Fibroblast of lung (primary cell): ENCODE measurements around the gene FOXRED1. TPM values are rescaled to one million over a fixed set of nuclear protein-coding genes. Genes with fewer than 3 reads are reported as not detected.
A peak's percentile ranks its signal among the peaks of the same experiment; 100 is the strongest.

ENCODE experiments used
- DNase-seq, 2 donors: peaks; one replicate each; pipeline versions ENCODE4 v3.0.0 to v3.0.0-alpha.2; 2010; ENCODE audit warnings: low read depth in 2 of 2
- H2AFZ ChIP-seq: 2 replicates; pipeline ENCODE4 v1.5.1; 2012; ENCODE audit warnings: low read length, control low read depth, inconsistent platforms
- H3K27ac ChIP-seq: 2 replicates; pipeline ENCODE4 v1.5.1; 2011; ENCODE audit warnings: low read length, control low read depth; ENCODE audit not compliant: insufficient read depth
- H3K27me3 ChIP-seq: 2 replicates; pipeline ENCODE4 v1.5.1; 2011; ENCODE audit warnings: mild to moderate bottlenecking, low read length; ENCODE audit not compliant: control insufficient read depth, insufficient read depth
- H3K36me3 ChIP-seq: 2 replicates; pipeline ENCODE4 v1.5.1; 2011; ENCODE audit warnings: low read length; ENCODE audit not compliant: control insufficient read depth, insufficient read depth
- H3K4me1 ChIP-seq: 2 replicates; pipeline ENCODE4 v1.5.1; 2011; ENCODE audit warnings: low read length; ENCODE audit not compliant: control insufficient read depth, insufficient read depth; ENCODE audit errors: extremely low read depth
- H3K4me2 ChIP-seq: 2 replicates; pipeline ENCODE4 v1.5.1; 2011; ENCODE audit warnings: low read length, control low read depth; ENCODE audit not compliant: insufficient read depth; ENCODE audit errors: extremely low read depth
- H3K4me3 ChIP-seq, 4 experiments: fragments of 200-600 bp in 1 of 4; sonication (generic) in 1 of 4; replicated peaks in 1 of 4; 2 replicates each; pipeline ENCODE4 v1.5.1; 2011 to 2016; ENCODE audit warnings: low read length in 4 of 4, low read depth in 3 of 4, mild to moderate bottlenecking in 3 of 4, control low read depth in 2 of 4, inconsistent platforms in 1 of 4, mixed read lengths in 1 of 4; ENCODE audit not compliant: insufficient read depth in 1 of 4; ENCODE audit errors: control extremely low read depth in 1 of 4
- H3K79me2 ChIP-seq: 2 replicates; pipeline ENCODE4 v1.5.1; 2012; ENCODE audit warnings: mild to moderate bottlenecking, low read length, inconsistent platforms; ENCODE audit not compliant: control insufficient read depth, insufficient read depth
- H3K9ac ChIP-seq: 2 replicates; pipeline ENCODE4 v1.5.1; 2011; ENCODE audit warnings: mild to moderate bottlenecking, low read length, control low read depth; ENCODE audit not compliant: insufficient read depth
- H3K9me3 ChIP-seq: 2 replicates; pipeline ENCODE4 v1.5.1; 2012; ENCODE audit warnings: low read depth, low read length; ENCODE audit not compliant: control insufficient read depth, insufficient read depth
- H4K20me1 ChIP-seq: 2 replicates; pipeline ENCODE4 v1.5.1; 2011; ENCODE audit warnings: low read length; ENCODE audit not compliant: control insufficient read depth, insufficient read depth; ENCODE audit errors: extremely low read depth
- EZH2 ChIP-seq: IDR thresholded peaks from 2 replicates; pipeline ENCODE4 v1.5.1; 2012; ENCODE audit warnings: low read length, control low read depth, mild to moderate bottlenecking; ENCODE audit errors: missing control alignments
- polyA plus RNA-seq, 2 donors: library from polyadenylated mRNA; depleted of rRNA in 1 of 2; stranded (reverse) in 1 of 2; unstranded in 1 of 2; fragments of >200 nt; gene quantifications; 2 replicates each; pipeline ENCODE4 v1.2.1, GENCODE V29; 2011 to 2012; ENCODE audit warnings: missing spikeins in 1 of 2
- total RNA-seq: library from RNA; depleted of rRNA; stranded (reverse); fragments of >200 nt; gene quantifications from 2 replicates; pipeline ENCODE4 v1.2.1, GENCODE V29; 2014
- TF ChIP-seq, protein P1 (sequence below), 2 donors: IDR thresholded peaks in 1 of 2; conservative IDR thresholded peaks in 1 of 2; 1 replicate in 1 of 2; 2 replicates in 1 of 2; pipeline ENCODE4 v1.5.1; 2011 to 2012; ENCODE audit warnings: low read length in 2 of 2, control low read depth in 1 of 2, inconsistent platforms in 1 of 2, low read depth in 1 of 2, mild to moderate bottlenecking in 1 of 2

Gene FOXRED1
- total and polyA plus RNA-seq, 2 donors (not counting 1 experiment from before 2014, with no cell fraction given) = 8.6 to 8.8 TPM

DNA sequence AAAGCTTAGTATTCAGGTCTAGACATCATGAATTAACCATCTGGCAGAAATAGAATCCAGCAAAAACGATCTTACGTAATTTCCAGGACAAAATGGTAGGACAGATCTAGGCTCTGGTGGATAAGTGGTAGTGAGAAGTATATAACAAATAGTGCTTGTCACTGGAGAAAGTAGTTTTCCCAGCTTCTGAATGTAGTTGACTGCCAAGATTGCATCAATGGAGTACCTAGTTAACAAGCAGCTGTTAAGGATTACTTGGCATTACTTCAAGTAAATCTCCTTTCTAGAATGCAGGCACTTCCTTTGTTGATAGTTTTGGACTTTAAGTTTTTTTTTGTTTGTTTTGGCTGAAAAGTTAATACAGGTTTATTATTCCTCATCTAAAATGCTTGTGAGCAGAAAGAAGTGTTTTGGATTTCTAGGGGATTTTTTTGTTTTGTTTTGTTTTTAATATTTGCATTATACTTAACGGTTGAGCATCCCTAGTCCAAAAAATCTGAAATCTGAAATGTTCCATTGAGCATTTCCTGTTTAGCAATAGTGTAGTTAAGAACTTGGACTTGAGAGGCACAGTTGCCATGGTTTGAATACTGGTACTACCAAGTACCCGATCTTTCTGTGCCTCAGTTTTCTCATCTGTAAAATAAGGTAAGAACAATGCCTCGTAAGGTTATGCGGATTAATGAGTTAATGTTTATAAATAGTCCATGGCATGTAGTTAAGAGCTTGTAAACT, 37.1 kb upstream of the FOXRED1 start:
- no peak overlapping the region for H3K4me3 ChIP-seq
- H3K27ac ChIP-seq = no peak overlapping the region
- H3K27me3 ChIP-seq = no peaks in the 10 kb centered on the region
- H3K36me3 ChIP-seq = peaks cover 2% of the 10 kb centered on the region
- no peaks in the 10 kb centered on the region for H4K20me1 ChIP-seq
- no peak overlapping the region for H3K9ac ChIP-seq
- no peaks in the 10 kb centered on the region for H3K4me1 ChIP-seq
- H3K9me3 ChIP-seq = no peaks in the 10 kb centered on the region
- H3K4me2 ChIP-seq = no peak overlapping the region
- no peak for TF ChIP-seq EZH2
- TF ChIP-seq, protein P1, sequence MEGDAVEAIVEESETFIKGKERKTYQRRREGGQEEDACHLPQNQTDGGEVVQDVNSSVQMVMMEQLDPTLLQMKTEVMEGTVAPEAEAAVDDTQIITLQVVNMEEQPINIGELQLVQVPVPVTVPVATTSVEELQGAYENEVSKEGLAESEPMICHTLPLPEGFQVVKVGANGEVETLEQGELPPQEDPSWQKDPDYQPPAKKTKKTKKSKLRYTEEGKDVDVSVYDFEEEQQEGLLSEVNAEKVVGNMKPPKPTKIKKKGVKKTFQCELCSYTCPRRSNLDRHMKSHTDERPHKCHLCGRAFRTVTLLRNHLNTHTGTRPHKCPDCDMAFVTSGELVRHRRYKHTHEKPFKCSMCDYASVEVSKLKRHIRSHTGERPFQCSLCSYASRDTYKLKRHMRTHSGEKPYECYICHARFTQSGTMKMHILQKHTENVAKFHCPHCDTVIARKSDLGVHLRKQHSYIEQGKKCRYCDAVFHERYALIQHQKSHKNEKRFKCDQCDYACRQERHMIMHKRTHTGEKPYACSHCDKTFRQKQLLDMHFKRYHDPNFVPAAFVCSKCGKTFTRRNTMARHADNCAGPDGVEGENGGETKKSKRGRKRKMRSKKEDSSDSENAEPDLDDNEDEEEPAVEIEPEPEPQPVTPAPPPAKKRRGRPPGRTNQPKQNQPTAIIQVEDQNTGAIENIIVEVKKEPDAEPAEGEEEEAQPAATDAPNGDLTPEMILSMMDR (conservative IDR thresholded peaks at IDR 0.05 in 1 of 2, IDR thresholded peaks at IDR 0.05 in 1 of 2; ENCODE audit: low read depth in 1 of 2, low read length in 2 of 2) = no peak
- H3K79me2 ChIP-seq = no peaks in the 10 kb centered on the region
- H2AFZ ChIP-seq = no peak overlapping the region
- peak; percentile 59 to 70 for DNase-seq

DNA sequence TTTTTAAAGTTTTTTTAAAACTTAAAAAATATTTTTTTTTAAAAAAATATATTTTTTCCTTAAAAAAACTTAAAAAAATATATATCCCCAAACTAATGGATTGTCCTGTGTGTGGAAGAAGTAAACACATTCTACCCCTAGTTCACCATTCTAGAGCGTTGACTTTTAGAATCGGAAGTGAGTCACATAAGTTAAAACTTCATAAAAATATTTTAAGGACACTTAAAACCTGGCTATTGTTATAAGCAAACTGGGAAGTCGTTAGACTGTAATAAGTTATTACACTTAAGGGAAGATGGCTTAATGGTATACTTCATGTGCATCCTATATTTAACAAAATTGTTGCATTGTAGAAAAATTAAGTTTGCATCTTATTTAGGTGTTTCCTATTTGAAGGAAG, 36.3 kb upstream of the FOXRED1 start:
- Histone ChIP-seq H3K36me3 (peaks cover 2% of the 10 kb centered on the region), H3K79me2 (no peaks in the 10 kb centered on the region), H3K9ac (no peak overlapping the region), H4K20me1 (no peaks in the 10 kb centered on the region), H3K9me3 (no peaks in the 10 kb centered on the region), H3K4me3 (no peak overlapping the region), H3K27ac (no peak overlapping the region), H3K4me1 (no peaks in the 10 kb centered on the region), H3K4me2 (no peak overlapping the region), H2AFZ (no peak overlapping the region), H3K27me3 (no peaks in the 10 kb centered on the region)
- DNase-seq = no peak
- TF ChIP-seq, protein P1 (conservative IDR thresholded peaks at IDR 0.05 in 1 of 2, IDR thresholded peaks at IDR 0.05 in 1 of 2; ENCODE audit: low read depth in 1 of 2, low read length in 2 of 2) = no peak
- TF ChIP-seq EZH2 = no peak

DNA sequence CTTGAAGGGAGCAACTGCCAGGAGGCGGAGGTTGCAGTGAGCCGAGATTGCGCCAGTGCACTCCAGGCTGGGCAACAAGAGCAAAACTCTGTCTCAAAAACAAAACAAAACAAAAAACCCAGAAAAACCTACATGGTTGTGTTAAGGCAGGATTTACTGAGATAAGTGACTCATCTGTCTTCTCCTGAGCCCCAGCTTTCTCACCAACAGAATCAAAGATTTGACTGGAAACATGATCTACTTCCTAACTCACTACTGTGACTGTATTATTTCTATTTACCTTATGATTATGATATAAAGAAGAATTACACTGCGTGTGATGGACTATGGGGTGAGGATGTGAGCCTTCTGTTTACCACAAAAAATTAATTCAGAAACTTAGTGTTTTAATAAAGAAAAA, 35.6 kb upstream of the FOXRED1 start:
- H3K4me2 ChIP-seq = no peak overlapping the region
- H4K20me1 ChIP-seq = no peaks in the 10 kb centered on the region
- H3K36me3 ChIP-seq = peaks cover 2% of the 10 kb centered on the region
- H3K9me3 ChIP-seq = no peaks in the 10 kb centered on the region
- H3K9ac ChIP-seq = no peak overlapping the region
- H3K27me3 ChIP-seq = no peaks in the 10 kb centered on the region
- no peak overlapping the region for H3K4me3 ChIP-seq
- H2AFZ ChIP-seq = no peak overlapping the region
- DNase-seq = peak in 1 of 2 donors; percentile 22
- no peak for TF ChIP-seq EZH2
- TF ChIP-seq, protein P1 (conservative IDR thresholded peaks at IDR 0.05 in 1 of 2, IDR thresholded peaks at IDR 0.05 in 1 of 2; ENCODE audit: low read depth in 1 of 2, low read length in 2 of 2) = no peak
- no peaks in the 10 kb centered on the region for H3K79me2 ChIP-seq
- H3K4me1 ChIP-seq = no peaks in the 10 kb centered on the region
- H3K27ac ChIP-seq = no peak overlapping the region
